ENCODE data around the gene SLC6A9. TPM values are rescaled to one million over a fixed set of nuclear protein-coding genes. Genes with fewer than 3 reads are reported as not detected.

The SLC6A9 gene
- polyA plus RNA-seq, 2 of the 4 experiments (the other 2 are of a cell fraction) = 9.0 to 17.7 TPM

DNA sequence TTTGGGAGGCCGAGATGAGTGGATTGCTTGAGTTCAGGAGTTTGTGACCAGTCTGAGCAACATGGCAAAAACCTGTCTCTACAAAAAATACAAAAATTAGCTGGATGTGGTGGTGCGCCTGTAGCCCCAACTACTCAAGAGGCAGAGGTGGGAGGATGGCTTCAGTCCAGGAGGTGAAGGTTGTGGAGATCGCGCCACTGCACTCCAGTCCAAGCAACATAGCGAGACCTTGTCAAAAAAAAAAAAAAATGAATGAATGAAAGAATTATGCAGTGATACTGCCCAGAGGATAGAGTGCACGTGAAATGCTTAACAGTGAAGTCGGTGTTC is 61.9 kb downstream of the SLC6A9 start:
- no peak overlapping the region for H3K27ac ChIP-seq
- no peak for FAIRE-seq
- no peak for DNase-seq (ENCODE audit: low read depth in 1 of 2, low spot score in 1 of 2)
- TF ChIP-seq PHF8 (IDR thresholded peaks at IDR 0.05; ENCODE audit: borderline replicate concordance, low read depth) (no peak), BHLHE40 (IDR thresholded peaks at IDR 0.05; ENCODE audit: low read depth, low read length) (no peak), JUN (IDR thresholded peaks at IDR 0.05) (no peak), POLR2A (IDR thresholded peaks at IDR 0.05; ENCODE audit: low read length) (no peak), MAFK (IDR thresholded peaks at IDR 0.05; ENCODE audit: partially characterized antibody) (no peak), RFX5 (IDR thresholded peaks at IDR 0.05) (no peak), KDM5A (IDR thresholded peaks at IDR 0.05) (no peak), HDAC2 (IDR thresholded peaks at IDR 0.05) (no peak), RNF2 (IDR thresholded peaks at IDR 0.05; ENCODE audit: borderline replicate concordance, low read depth) (no peak), RCOR1 (IDR thresholded peaks at IDR 0.05; ENCODE audit: low read depth, low read length) (no peak), ZFP36 (IDR thresholded peaks at IDR 0.05; ENCODE audit: borderline replicate concordance, partially characterized antibody) (no peak), POLR2AphosphoS2 (conservative IDR thresholded peaks at IDR 0.05; ENCODE audit: low read length) (no peak), HOXA7 (CRISPR knock-in tag; IDR thresholded peaks at IDR 0.05) (no peak), CEBPB (IDR thresholded peaks at IDR 0.05) (no peak), HOXB5 (CRISPR knock-in tag; IDR thresholded peaks at IDR 0.05) (no peak), EHF (CRISPR knock-in tag; IDR thresholded peaks at IDR 0.05) (no peak), ZSCAN20 (CRISPR knock-in tag; IDR thresholded peaks at IDR 0.05) (no peak)
- TF ChIP-seq, protein P1, sequence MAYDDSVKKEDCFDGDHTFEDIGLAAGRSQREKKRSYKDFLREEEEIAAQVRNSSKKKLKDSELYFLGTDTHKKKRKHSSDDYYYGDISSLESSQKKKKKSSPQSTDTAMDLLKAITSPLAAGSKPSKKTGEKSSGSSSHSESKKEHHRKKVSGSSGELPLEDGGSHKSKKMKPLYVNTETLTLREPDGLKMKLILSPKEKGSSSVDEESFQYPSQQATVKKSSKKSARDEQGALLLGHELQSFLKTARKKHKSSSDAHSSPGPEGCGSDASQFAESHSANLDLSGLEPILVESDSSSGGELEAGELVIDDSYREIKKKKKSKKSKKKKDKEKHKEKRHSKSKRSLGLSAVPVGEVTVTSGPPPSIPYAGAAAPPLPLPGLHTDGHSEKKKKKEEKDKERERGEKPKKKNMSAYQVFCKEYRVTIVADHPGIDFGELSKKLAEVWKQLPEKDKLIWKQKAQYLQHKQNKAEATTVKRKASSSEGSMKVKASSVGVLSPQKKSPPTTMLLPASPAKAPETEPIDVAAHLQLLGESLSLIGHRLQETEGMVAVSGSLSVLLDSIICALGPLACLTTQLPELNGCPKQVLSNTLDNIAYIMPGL (CRISPR knock-in tag; IDR thresholded peaks at IDR 0.05; ENCODE audit: borderline replicate concordance) = no peak
- TF ChIP-seq, protein P2, sequence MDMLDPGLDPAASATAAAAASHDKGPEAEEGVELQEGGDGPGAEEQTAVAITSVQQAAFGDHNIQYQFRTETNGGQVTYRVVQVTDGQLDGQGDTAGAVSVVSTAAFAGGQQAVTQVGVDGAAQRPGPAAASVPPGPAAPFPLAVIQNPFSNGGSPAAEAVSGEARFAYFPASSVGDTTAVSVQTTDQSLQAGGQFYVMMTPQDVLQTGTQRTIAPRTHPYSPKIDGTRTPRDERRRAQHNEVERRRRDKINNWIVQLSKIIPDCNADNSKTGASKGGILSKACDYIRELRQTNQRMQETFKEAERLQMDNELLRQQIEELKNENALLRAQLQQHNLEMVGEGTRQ (IDR thresholded peaks at IDR 0.05) = no peak
- TF ChIP-seq, protein P3, sequence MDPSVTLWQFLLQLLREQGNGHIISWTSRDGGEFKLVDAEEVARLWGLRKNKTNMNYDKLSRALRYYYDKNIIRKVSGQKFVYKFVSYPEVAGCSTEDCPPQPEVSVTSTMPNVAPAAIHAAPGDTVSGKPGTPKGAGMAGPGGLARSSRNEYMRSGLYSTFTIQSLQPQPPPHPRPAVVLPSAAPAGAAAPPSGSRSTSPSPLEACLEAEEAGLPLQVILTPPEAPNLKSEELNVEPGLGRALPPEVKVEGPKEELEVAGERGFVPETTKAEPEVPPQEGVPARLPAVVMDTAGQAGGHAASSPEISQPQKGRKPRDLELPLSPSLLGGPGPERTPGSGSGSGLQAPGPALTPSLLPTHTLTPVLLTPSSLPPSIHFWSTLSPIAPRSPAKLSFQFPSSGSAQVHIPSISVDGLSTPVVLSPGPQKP (IDR thresholded peaks at IDR 0.05; ENCODE audit: low read depth, low read length) = no peak
- 62% methylated on average over 7 of the region's 7 CpGs for WGBS (ENCODE audit: missing lambda C conversion rate)
- POLR2A ChIA-PET = no interaction called here
- CTCF ChIA-PET = interaction anchor here (0.9 to 1.7 kb wide), 4 partner anchors 9 to 206 kb away, joined by 3 to 5 read pairs (median 3); no protein-coding TSS in a partner anchor
- peak overlapping the region; percentile 43; the same call in 2 of the 3 replicates for H3K4me2 ChIP-seq
- ATAC-seq = no peak
- H3K4me3 ChIP-seq = no peak overlapping the region
- peaks cover 11% of the 10 kb centered on the region; the same call in 1 of the 3 replicates for H3K4me1 ChIP-seq
- H3K9me3 ChIP-seq = no peaks in the 10 kb centered on the region

DNA sequence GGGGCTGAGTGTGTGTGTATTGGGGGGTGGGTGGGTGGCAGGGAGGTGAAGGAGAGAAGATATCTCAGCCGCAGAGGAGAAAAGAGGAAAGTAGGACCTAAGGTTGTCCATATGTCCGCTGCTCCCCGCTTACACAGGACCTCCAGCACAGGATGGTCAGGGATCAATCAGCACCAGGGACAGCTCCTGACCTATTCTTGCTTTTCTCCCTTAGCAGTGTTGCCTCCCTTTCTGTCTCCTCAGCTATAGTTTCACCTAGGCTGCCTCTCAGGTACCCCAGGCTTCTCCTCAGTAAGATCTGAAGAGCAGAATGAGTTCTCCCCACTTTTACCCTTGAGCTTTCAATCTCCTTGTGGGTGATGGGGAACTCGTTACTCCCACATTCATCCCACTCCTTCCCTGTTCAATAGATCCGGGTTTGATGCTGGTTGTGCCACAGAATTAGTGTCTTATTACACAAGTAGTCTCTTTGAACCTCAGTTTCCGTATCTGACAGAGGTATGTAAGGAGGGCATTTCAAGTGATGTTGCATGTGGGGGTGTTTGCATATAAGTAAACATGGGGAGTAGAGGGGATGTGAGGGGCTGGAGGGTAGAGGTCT is 62.8 kb downstream of the SLC6A9 start:
- FAIRE-seq (no peak), ATAC-seq (no peak), DNase-seq (ENCODE audit: low read depth in 1 of 2, low spot score in 1 of 2) (no peak)
- 84% methylated on average over 6 of the region's 6 CpGs for WGBS (ENCODE audit: missing lambda C conversion rate)
- ChIA-PET CTCF (interaction anchor here (1.0 to 2.1 kb wide), 4 partner anchors 9 to 205 kb away, joined by 3 to 7 read pairs (median 4); no protein-coding TSS in a partner anchor), POLR2A (no interaction called here)
- Histone ChIP-seq H3K27ac (no peak overlapping the region), H3K4me2 (no peak overlapping the region), H3K9me3 (no peaks in the 10 kb centered on the region), H3K4me1 (peaks cover 8% of the 10 kb centered on the region; the same call in 1 of the 3 replicates), H3K4me3 (no peak overlapping the region)
- TF ChIP-seq CEBPB (IDR thresholded peaks at IDR 0.05) = no peak
- peak; percentile 74; the same call in 1 of the 2 replicates for TF ChIP-seq EHMT2 (IDR thresholded peaks at IDR 0.05; ENCODE audit: low read depth)
- TF ChIP-seq PHF8 (IDR thresholded peaks at IDR 0.05; ENCODE audit: borderline replicate concordance, low read depth) = no peak
- TF ChIP-seq, protein P4, sequence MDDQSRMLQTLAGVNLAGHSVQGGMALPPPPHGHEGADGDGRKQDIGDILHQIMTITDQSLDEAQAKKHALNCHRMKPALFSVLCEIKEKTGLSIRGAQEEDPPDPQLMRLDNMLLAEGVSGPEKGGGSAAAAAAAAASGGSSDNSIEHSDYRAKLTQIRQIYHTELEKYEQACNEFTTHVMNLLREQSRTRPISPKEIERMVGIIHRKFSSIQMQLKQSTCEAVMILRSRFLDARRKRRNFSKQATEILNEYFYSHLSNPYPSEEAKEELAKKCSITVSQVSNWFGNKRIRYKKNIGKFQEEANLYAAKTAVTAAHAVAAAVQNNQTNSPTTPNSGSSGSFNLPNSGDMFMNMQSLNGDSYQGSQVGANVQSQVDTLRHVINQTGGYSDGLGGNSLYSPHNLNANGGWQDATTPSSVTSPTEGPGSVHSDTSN (IDR thresholded peaks at IDR 0.05) = no peak
- TF ChIP-seq, protein P5, sequence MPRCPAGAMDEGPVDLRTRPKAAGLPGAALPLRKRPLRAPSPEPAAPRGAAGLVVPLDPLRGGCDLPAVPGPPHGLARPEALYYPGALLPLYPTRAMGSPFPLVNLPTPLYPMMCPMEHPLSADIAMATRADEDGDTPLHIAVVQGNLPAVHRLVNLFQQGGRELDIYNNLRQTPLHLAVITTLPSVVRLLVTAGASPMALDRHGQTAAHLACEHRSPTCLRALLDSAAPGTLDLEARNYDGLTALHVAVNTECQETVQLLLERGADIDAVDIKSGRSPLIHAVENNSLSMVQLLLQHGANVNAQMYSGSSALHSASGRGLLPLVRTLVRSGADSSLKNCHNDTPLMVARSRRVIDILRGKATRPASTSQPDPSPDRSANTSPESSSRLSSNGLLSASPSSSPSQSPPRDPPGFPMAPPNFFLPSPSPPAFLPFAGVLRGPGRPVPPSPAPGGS (IDR thresholded peaks at IDR 0.05) = no peak
- TF ChIP-seq, protein P2 (IDR thresholded peaks at IDR 0.05) = no peak
- TF ChIP-seq, protein P6, sequence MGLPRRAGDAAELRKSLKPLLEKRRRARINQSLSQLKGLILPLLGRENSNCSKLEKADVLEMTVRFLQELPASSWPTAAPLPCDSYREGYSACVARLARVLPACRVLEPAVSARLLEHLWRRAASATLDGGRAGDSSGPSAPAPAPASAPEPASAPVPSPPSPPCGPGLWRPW (IDR thresholded peaks at IDR 0.05) = no peak
- TF ChIP-seq, protein P7, sequence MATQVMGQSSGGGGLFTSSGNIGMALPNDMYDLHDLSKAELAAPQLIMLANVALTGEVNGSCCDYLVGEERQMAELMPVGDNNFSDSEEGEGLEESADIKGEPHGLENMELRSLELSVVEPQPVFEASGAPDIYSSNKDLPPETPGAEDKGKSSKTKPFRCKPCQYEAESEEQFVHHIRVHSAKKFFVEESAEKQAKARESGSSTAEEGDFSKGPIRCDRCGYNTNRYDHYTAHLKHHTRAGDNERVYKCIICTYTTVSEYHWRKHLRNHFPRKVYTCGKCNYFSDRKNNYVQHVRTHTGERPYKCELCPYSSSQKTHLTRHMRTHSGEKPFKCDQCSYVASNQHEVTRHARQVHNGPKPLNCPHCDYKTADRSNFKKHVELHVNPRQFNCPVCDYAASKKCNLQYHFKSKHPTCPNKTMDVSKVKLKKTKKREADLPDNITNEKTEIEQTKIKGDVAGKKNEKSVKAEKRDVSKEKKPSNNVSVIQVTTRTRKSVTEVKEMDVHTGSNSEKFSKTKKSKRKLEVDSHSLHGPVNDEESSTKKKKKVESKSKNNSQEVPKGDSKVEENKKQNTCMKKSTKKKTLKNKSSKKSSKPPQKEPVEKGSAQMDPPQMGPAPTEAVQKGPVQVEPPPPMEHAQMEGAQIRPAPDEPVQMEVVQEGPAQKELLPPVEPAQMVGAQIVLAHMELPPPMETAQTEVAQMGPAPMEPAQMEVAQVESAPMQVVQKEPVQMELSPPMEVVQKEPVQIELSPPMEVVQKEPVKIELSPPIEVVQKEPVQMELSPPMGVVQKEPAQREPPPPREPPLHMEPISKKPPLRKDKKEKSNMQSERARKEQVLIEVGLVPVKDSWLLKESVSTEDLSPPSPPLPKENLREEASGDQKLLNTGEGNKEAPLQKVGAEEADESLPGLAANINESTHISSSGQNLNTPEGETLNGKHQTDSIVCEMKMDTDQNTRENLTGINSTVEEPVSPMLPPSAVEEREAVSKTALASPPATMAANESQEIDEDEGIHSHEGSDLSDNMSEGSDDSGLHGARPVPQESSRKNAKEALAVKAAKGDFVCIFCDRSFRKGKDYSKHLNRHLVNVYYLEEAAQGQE (IDR thresholded peaks at IDR 0.05) = peak; percentile 90
- TF ChIP-seq RCOR1 (IDR thresholded peaks at IDR 0.05; ENCODE audit: low read depth, low read length) = no peak
